Measurements from ENCODE around the gene SGPP2. TPM values are rescaled to one million over a fixed set of nuclear protein-coding genes. Genes with fewer than 3 reads are reported as not detected.

The SGPP2 gene
- total RNA-seq, 2 donors from 2014 or later = 4.5 to 5.1 TPM

GRCh38 chr2:222495388-222495787 lies 71.0 kb downstream of the SGPP2 start:
- Mint-ChIP-seq H3K27me3 (no peaks in the 10 kb centered on the region), H3K4me1 (no peaks in the 10 kb centered on the region), H3K27ac (no peak overlapping the region), H3K36me3 (ENCODE audit: low read depth) (no peaks in the 10 kb centered on the region), H3K4me3 (no peak overlapping the region)
- H3K9me3 ChIP-seq (ENCODE audit: control insufficient read depth, low read length, poor library complexity, severe bottlenecking) = no peaks in the 10 kb centered on the region
- no peak for DNase-seq
- no peak for ATAC-seq

GRCh38 chr2:222499226-222499625 lies 74.9 kb downstream of the SGPP2 start:
- H3K36me3 Mint-ChIP-seq (ENCODE audit: low read depth) = no peaks in the 10 kb centered on the region
- ATAC-seq (no peak), DNase-seq (no peak)
- H3K4me1 Mint-ChIP-seq = no peaks in the 10 kb centered on the region
- no peak overlapping the region for H3K4me3 Mint-ChIP-seq
- no peaks in the 10 kb centered on the region for H3K9me3 ChIP-seq (ENCODE audit: control insufficient read depth, low read length, poor library complexity, severe bottlenecking)
- H3K27me3 Mint-ChIP-seq = no peaks in the 10 kb centered on the region
- H3K27ac Mint-ChIP-seq = no peak overlapping the region

GRCh38 chr2:222504191-222504590 lies 79.8 kb downstream of the SGPP2 start:
- no peaks in the 10 kb centered on the region for H3K9me3 ChIP-seq (ENCODE audit: control insufficient read depth, low read length, poor library complexity, severe bottlenecking)
- no peak overlapping the region for H3K27ac Mint-ChIP-seq
- DNase-seq (no peak), ATAC-seq (no peak)
- no peak overlapping the region for H3K4me3 Mint-ChIP-seq
- H3K36me3 Mint-ChIP-seq (ENCODE audit: low read depth) = no peaks in the 10 kb centered on the region
- H3K27me3 Mint-ChIP-seq = no peaks in the 10 kb centered on the region
- peaks cover 5% of the 10 kb centered on the region for H3K4me1 Mint-ChIP-seq

- Mint-ChIP-seq H3K4me3 (no peak overlapping the region), H3K27me3 (no peaks in the 10 kb centered on the region), H3K27ac (no peak overlapping the region), H3K36me3 (ENCODE audit: low read depth) (no peaks in the 10 kb centered on the region), H3K4me1 (peaks cover 5% of the 10 kb centered on the region)
- DNase-seq = no peak
- H3K9me3 ChIP-seq (ENCODE audit: control insufficient read depth, low read length, poor library complexity, severe bottlenecking) = no peaks in the 10 kb centered on the region
- ATAC-seq = no peak
Measured at GRCh38 chr2:222504719-222505118, 80.4 kb downstream of the SGPP2 start.

GRCh38 chr2:222506230-222506935 lies 82.0 kb downstream of the SGPP2 start:
- no peaks in the 10 kb centered on the region for H3K36me3 Mint-ChIP-seq (ENCODE audit: low read depth)
- peaks cover 5% of the 10 kb centered on the region for H3K4me1 Mint-ChIP-seq
- ATAC-seq = no peak
- H3K27me3 Mint-ChIP-seq = no peaks in the 10 kb centered on the region
- no peaks in the 10 kb centered on the region for H3K9me3 ChIP-seq (ENCODE audit: control insufficient read depth, low read length, poor library complexity, severe bottlenecking)
- H3K4me3 Mint-ChIP-seq = no peak overlapping the region
- no peak for DNase-seq
- H3K27ac Mint-ChIP-seq = no peak overlapping the region

GRCh38 chr2:222514901-222515300 lies 90.6 kb downstream of the SGPP2 start:
- Mint-ChIP-seq H3K4me3 (no peak overlapping the region), H3K36me3 (ENCODE audit: low read depth) (peaks cover 2% of the 10 kb centered on the region), H3K27ac (no peak overlapping the region), H3K27me3 (no peaks in the 10 kb centered on the region), H3K4me1 (no peaks in the 10 kb centered on the region)
- no peaks in the 10 kb centered on the region for H3K9me3 ChIP-seq (ENCODE audit: control insufficient read depth, low read length, poor library complexity, severe bottlenecking)
- no peak for ATAC-seq
- no peak for DNase-seq

- H3K4me3 Mint-ChIP-seq = no peak overlapping the region
- no peaks in the 10 kb centered on the region for H3K27me3 Mint-ChIP-seq
- ATAC-seq = no peak
- peaks cover 2% of the 10 kb centered on the region for H3K36me3 Mint-ChIP-seq (ENCODE audit: low read depth)
- H3K27ac Mint-ChIP-seq = no peak overlapping the region
- H3K9me3 ChIP-seq (ENCODE audit: control insufficient read depth, low read length, poor library complexity, severe bottlenecking) = no peaks in the 10 kb centered on the region
- no peak for DNase-seq
- no peaks in the 10 kb centered on the region for H3K4me1 Mint-ChIP-seq
Measured at GRCh38 chr2:222518570-222519381, 94.4 kb downstream of the SGPP2 start.

GRCh38 chr2:222521099-222521498 lies 96.8 kb downstream of the SGPP2 start:
- Mint-ChIP-seq H3K27ac (no peak overlapping the region), H3K4me3 (no peak overlapping the region), H3K27me3 (no peaks in the 10 kb centered on the region), H3K4me1 (no peaks in the 10 kb centered on the region), H3K36me3 (ENCODE audit: low read depth) (peaks cover 2% of the 10 kb centered on the region)
- DNase-seq (no peak), ATAC-seq (no peak)
- H3K9me3 ChIP-seq (ENCODE audit: control insufficient read depth, low read length, poor library complexity, severe bottlenecking) = no peaks in the 10 kb centered on the region

GRCh38 chr2:222522082-222522481 lies 97.7 kb downstream of the SGPP2 start:
- H3K4me1 Mint-ChIP-seq = peaks cover 2% of the 10 kb centered on the region

GRCh38 chr2:222523783-222524544 lies 99.6 kb downstream of the SGPP2 start:
- Mint-ChIP-seq H3K27me3 (no peaks in the 10 kb centered on the region), H3K36me3 (ENCODE audit: low read depth) (no peaks in the 10 kb centered on the region), H3K4me1 (peaks cover 2% of the 10 kb centered on the region), H3K27ac (no peak overlapping the region), H3K4me3 (no peak overlapping the region)
- no peak for ATAC-seq
- no peaks in the 10 kb centered on the region for H3K9me3 ChIP-seq (ENCODE audit: control insufficient read depth, low read length, poor library complexity, severe bottlenecking)
- no peak for DNase-seq

More at GRCh38 chr2:222522082-222522481, 97.7 kb downstream of the SGPP2 start:
- ATAC-seq (no peak), DNase-seq (no peak)
- peaks cover under 1% of the 10 kb centered on the region for H3K36me3 Mint-ChIP-seq (ENCODE audit: low read depth)
- no peak overlapping the region for H3K4me3 Mint-ChIP-seq
- no peaks in the 10 kb centered on the region for H3K9me3 ChIP-seq (ENCODE audit: control insufficient read depth, low read length, poor library complexity, severe bottlenecking)
- H3K27me3 Mint-ChIP-seq = no peaks in the 10 kb centered on the region
- H3K27ac Mint-ChIP-seq = no peak overlapping the region

GRCh38 chr2:222525811-222526210 lies 101.5 kb downstream of the SGPP2 start:
- Mint-ChIP-seq H3K27ac (no peak overlapping the region), H3K27me3 (no peaks in the 10 kb centered on the region), H3K4me1 (peaks cover 2% of the 10 kb centered on the region), H3K4me3 (no peak overlapping the region), H3K36me3 (ENCODE audit: low read depth) (no peaks in the 10 kb centered on the region)
- no peaks in the 10 kb centered on the region for H3K9me3 ChIP-seq (ENCODE audit: control insufficient read depth, low read length, poor library complexity, severe bottlenecking)
- DNase-seq (no peak), ATAC-seq (no peak)

- Mint-ChIP-seq H3K27ac (no peak overlapping the region), H3K4me3 (no peak overlapping the region), H3K4me1 (peaks cover 2% of the 10 kb centered on the region), H3K27me3 (no peaks in the 10 kb centered on the region), H3K36me3 (ENCODE audit: low read depth) (no peaks in the 10 kb centered on the region)
- DNase-seq (no peak), ATAC-seq (no peak)
- H3K9me3 ChIP-seq (ENCODE audit: control insufficient read depth, low read length, poor library complexity, severe bottlenecking) = no peaks in the 10 kb centered on the region
Measured at GRCh38 chr2:222526480-222527277, 102.3 kb downstream of the SGPP2 start.

GRCh38 chr2:222532315-222532714 lies 108.0 kb downstream of the SGPP2 start:
- H3K9me3 ChIP-seq (ENCODE audit: control insufficient read depth, low read length, poor library complexity, severe bottlenecking) = no peaks in the 10 kb centered on the region
- no peak for ATAC-seq
- Mint-ChIP-seq H3K36me3 (ENCODE audit: low read depth) (peaks cover 2% of the 10 kb centered on the region), H3K4me1 (no peaks in the 10 kb centered on the region), H3K4me3 (no peak overlapping the region), H3K27me3 (no peaks in the 10 kb centered on the region), H3K27ac (no peak overlapping the region)
- DNase-seq = no peak

Data from T-helper 17 cell (primary cell).